K562 (cell line): ENCODE results near the gene CTPS1. TPM values are rescaled to one million over a fixed set of nuclear protein-coding genes. Genes with fewer than 3 reads are reported as not detected.

ENCODE experiments used
- CBX5 ChIP-seq: IDR thresholded peaks from 2 replicates; pipeline ENCODE4 v1.6.1; 2014; ENCODE audit warnings: low read depth, borderline replicate concordance
- DMBX1 ChIP-seq: fragments of 250-450 bp; sonication (Bioruptor Pico); IDR thresholded peaks from 2 replicates; pipeline ENCODE4 v1.8.0; 2022; ENCODE audit warnings: inconsistent platforms, mild to moderate bottlenecking, moderate library complexity, borderline replicate concordance
- DPF2 ChIP-seq: fragments of 450-650 bp; IDR thresholded peaks from 2 replicates; pipeline ENCODE4 v1.6.1; 2016
- PRPF4 ChIP-seq: fragments of 200-400 bp; formaldehyde crosslinking; IDR thresholded peaks from one replicate; pipeline ENCODE4 v1.6.1; 2017; ENCODE audit warnings: low read length, low read depth, mild to moderate bottlenecking; ENCODE audit not compliant: insufficient read depth, poor library complexity, severe bottlenecking
- RBM22 ChIP-seq: fragments of 200-400 bp; formaldehyde crosslinking; IDR thresholded peaks from 2 replicates; pipeline ENCODE4 v1.6.1; 2018; ENCODE audit warnings: low read length, low read depth; ENCODE audit not compliant: poor library complexity, severe bottlenecking
- SMAD4 ChIP-seq: fragments of 250-450 bp; sonication (Bioruptor Pico); conservative IDR thresholded peaks from 2 replicates; pipeline ENCODE4 v1.8.0; 2021; ENCODE audit warnings: inconsistent platforms, mild to moderate bottlenecking, moderate library complexity
- polyA plus RNA-seq, 8 experiments: library from polyadenylated mRNA; depleted of rRNA in 4 of 8; stranded (reverse) in 5 of 8; unstranded in 3 of 8; fragments of >200 nt; fragmentation: Nextera tagmentation in 2 of 8; fragmentation: Illumina TruSeq in 1 of 8; extraction: Ambion mirVana in 2 of 8; extraction: Trizol in 1 of 8; gene quantifications; 2 replicates each; pipeline versions ENCODE4 v1.2.1 to v1.2.3, GENCODE V29; 2011 to 2014; ENCODE audit warnings: inconsistent platforms in 1 of 8, missing spikeins in 1 of 8
- total RNA-seq, 7 experiments: library from RNA; depleted of rRNA in 6 of 7; stranded (reverse); fragments of >200 nt in 6 of 7; fragmentation: Illumina TruSeq in 2 of 7; extraction: Trizol in 2 of 7; gene quantifications; 2 replicates each; pipeline versions ENCODE4 v1.2.1 to v1.2.3, GENCODE V29; 2011 to 2021; ENCODE audit warnings: low replicate concordance in 1 of 7
- TF ChIP-seq, protein P1 (sequence below), 2 experiments: IDR thresholded peaks in 1 of 2; conservative IDR thresholded peaks in 1 of 2; 2 replicates each; pipeline ENCODE4 v1.6.1; 2016; ENCODE audit warnings: low read depth in 2 of 2, mild to moderate bottlenecking in 1 of 2, missing compliant biosample characterization in 1 of 2, missing genetic modification characterization in 1 of 2, moderate library complexity in 1 of 2
- TF ChIP-seq, protein P2 (sequence below), 2 experiments: fragments of 450-650 bp; formaldehyde crosslinking in 1 of 2; IDR thresholded peaks; 2 replicates each; pipeline versions ENCODE4 v1.4.0 to v1.6.1; 2014 to 2020; ENCODE audit warnings: mild to moderate bottlenecking in 2 of 2, borderline replicate concordance in 1 of 2, low read depth in 1 of 2

CTPS1 gene
- total and polyA plus RNA-seq, 9 of the 15 experiments (the other 6 are each of a cell fraction or from before 2014, with no cell fraction given) = 44.4 to 164 (median 87.7) TPM

DNA sequence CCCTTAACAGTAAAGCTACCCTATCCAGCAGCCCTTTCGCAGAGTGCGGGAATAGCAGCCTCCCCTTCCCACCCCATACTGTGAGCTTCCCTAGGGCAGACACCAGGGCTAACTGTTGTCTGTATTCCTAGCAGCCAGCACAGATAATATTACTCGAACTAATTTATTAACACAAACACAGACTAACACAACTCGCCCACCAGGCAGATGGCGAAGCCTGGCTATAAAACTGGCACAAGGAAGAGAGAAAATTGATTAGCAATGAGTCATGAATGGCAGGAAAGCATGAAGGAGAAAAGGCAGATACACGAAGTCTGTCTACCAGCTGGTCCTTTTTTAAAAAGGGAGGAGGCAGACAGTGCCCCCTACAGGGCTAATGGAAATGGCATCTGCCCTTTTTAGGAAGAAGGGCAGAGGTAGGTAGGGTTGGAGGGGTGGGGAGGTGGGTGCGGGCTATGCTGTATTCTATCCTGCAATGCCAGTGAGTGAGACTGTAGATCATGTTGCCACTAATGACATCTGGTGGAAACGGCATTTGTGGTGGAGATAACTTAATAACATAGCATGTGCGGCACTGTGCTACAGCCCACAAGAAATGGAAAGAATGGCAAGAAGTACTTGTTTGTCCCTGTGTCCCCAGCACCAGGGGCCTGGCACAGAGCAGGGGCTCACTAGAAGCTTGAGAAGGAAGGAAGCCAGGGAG, 30.6 kb upstream of the CTPS1 start (continued):
- TF ChIP-seq, protein P1, sequence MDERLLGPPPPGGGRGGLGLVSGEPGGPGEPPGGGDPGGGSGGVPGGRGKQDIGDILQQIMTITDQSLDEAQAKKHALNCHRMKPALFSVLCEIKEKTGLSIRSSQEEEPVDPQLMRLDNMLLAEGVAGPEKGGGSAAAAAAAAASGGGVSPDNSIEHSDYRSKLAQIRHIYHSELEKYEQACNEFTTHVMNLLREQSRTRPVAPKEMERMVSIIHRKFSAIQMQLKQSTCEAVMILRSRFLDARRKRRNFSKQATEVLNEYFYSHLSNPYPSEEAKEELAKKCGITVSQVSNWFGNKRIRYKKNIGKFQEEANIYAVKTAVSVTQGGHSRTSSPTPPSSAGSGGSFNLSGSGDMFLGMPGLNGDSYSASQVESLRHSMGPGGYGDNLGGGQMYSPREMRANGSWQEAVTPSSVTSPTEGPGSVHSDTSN (CRISPR knock-in tag; IDR thresholded peaks at IDR 0.05; ENCODE audit: low read depth) = no peak
- TF ChIP-seq, protein P1 (tag; conservative IDR thresholded peaks at IDR 0.05; ENCODE audit: low read depth) = peak; percentile 45; the same call in 1 of the 2 replicates
- peak; percentile 77 for TF ChIP-seq SMAD4 (CRISPR knock-in tag)
- no peak for TF ChIP-seq CBX5
- no peak for TF ChIP-seq PRPF4
- no peak for TF ChIP-seq RBM22
- peak; percentile 52; the same call in 1 of the 2 replicates for TF ChIP-seq DMBX1
- peak; percentile 75 for TF ChIP-seq DPF2
- TF ChIP-seq, protein P2, sequence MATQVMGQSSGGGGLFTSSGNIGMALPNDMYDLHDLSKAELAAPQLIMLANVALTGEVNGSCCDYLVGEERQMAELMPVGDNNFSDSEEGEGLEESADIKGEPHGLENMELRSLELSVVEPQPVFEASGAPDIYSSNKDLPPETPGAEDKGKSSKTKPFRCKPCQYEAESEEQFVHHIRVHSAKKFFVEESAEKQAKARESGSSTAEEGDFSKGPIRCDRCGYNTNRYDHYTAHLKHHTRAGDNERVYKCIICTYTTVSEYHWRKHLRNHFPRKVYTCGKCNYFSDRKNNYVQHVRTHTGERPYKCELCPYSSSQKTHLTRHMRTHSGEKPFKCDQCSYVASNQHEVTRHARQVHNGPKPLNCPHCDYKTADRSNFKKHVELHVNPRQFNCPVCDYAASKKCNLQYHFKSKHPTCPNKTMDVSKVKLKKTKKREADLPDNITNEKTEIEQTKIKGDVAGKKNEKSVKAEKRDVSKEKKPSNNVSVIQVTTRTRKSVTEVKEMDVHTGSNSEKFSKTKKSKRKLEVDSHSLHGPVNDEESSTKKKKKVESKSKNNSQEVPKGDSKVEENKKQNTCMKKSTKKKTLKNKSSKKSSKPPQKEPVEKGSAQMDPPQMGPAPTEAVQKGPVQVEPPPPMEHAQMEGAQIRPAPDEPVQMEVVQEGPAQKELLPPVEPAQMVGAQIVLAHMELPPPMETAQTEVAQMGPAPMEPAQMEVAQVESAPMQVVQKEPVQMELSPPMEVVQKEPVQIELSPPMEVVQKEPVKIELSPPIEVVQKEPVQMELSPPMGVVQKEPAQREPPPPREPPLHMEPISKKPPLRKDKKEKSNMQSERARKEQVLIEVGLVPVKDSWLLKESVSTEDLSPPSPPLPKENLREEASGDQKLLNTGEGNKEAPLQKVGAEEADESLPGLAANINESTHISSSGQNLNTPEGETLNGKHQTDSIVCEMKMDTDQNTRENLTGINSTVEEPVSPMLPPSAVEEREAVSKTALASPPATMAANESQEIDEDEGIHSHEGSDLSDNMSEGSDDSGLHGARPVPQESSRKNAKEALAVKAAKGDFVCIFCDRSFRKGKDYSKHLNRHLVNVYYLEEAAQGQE (IDR thresholded peaks at IDR 0.05; ENCODE audit: borderline replicate concordance) = peak; percentile 91
- TF ChIP-seq, protein P2 (CRISPR knock-in tag; IDR thresholded peaks at IDR 0.05; ENCODE audit: low read depth) = no peak
